ENCODE measurements around the gene CAP2.

CAP2 gene

GRCh38 chr6:17392978-17393891 lies at the start of gene CAP2:
TSS of gene CAP2 (plus strand) at chr6:17393595. CDS start at chr6:17421556, 27,961 bp downstream.
- no peak for FAIRE-seq

GRCh38 chr6:17347012-17347411 lies 46.4 kb upstream of the CAP2 start:
- no peak for FAIRE-seq

GRCh38 chr6:17349427-17349826 lies 44.0 kb upstream of the CAP2 start:
- no peak for FAIRE-seq

- FAIRE-seq: no peak
Observed at GRCh38 chr6:17352302-17352701, 41.1 kb upstream of the CAP2 start.

- no peak for FAIRE-seq
Observed at GRCh38 chr6:17353440-17354175, 39.8 kb upstream of the CAP2 start.

GRCh38 chr6:17354700-17355403 lies 38.5 kb upstream of the CAP2 start:
- FAIRE-seq: no peak

GRCh38 chr6:17355404-17355774 lies 38.0 kb upstream of the CAP2 start:
- FAIRE-seq: no peak

- FAIRE-seq: no peak
Observed at GRCh38 chr6:17358515-17358914, 34.9 kb upstream of the CAP2 start.

- FAIRE-seq: no peak
Observed at GRCh38 chr6:17360564-17360963, 32.8 kb upstream of the CAP2 start.

GRCh38 chr6:17361013-17361412 lies 32.4 kb upstream of the CAP2 start:
- FAIRE-seq: no peak

- no peak for FAIRE-seq
Observed at GRCh38 chr6:17365961-17366360, 27.4 kb upstream of the CAP2 start.

GRCh38 chr6:17367868-17368267 lies 25.5 kb upstream of the CAP2 start:
- no peak for FAIRE-seq

GRCh38 chr6:17381424-17382147 lies 11.8 kb upstream of the CAP2 start:
- FAIRE-seq: no peak

- no peak for FAIRE-seq
Observed at GRCh38 chr6:17385660-17386059, 7.7 kb upstream of the CAP2 start.

GRCh38 chr6:17388365-17388764 lies 5.0 kb upstream of the CAP2 start:
- no peak for FAIRE-seq

- FAIRE-seq: no peak
Observed at GRCh38 chr6:17389274-17389847, 4.0 kb upstream of the CAP2 start.

- FAIRE-seq: no peak
Observed at GRCh38 chr6:17390276-17390675, 3.1 kb upstream of the CAP2 start.

- no peak for FAIRE-seq
Observed at GRCh38 chr6:17391976-17392375, 1.4 kb upstream of the CAP2 start.

- FAIRE-seq: no peak
Observed at GRCh38 chr6:17393892-17394631, 667 bp downstream of the CAP2 start.

- FAIRE-seq: no peak
Observed at GRCh38 chr6:17395112-17395511, 1.7 kb downstream of the CAP2 start.

- FAIRE-seq: no peak
Observed at GRCh38 chr6:17396256-17396655, 2.9 kb downstream of the CAP2 start.

GRCh38 chr6:17397764-17398194 lies 4.4 kb downstream of the CAP2 start:
- no peak for FAIRE-seq

Data from A204.1 (cell line).